Measurements from ENCODE around the gene CHID1.

The CHID1 gene

DNA sequence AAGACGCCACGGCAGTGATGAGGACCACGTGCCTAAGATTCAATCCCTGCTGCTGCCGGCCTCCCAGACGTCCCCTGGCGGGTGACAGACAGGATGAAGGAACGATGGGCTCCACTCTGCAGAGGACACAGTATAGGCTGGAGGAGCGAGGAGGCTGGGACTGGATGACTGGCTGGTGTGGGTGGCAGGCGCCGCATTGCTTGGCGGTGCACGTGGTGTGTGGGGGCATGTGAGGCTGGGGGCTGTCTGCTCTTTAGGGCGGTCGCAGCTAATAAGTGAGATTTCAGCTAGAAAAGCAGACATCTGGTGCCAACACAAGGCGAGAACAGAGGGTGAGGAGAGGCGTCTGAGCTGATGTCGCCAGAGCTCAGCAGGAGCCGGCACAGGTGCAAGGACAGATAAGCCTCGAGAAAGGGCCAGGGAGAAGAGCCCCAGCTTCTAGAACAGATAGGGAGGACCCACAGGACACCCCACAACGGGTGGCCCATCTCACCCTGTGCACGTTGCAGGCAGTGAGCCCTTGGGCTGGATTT, 34.8 kb downstream of the CHID1 start:
- in situ Hi-C loops (cut with MboI; ENCODE audit: low sequenced_read_pairs, unreplicated experiment), result no loop called here
- DNase-seq (ENCODE audit: low spot score), result no peak
- TF ChIP-seq, protein P1, sequence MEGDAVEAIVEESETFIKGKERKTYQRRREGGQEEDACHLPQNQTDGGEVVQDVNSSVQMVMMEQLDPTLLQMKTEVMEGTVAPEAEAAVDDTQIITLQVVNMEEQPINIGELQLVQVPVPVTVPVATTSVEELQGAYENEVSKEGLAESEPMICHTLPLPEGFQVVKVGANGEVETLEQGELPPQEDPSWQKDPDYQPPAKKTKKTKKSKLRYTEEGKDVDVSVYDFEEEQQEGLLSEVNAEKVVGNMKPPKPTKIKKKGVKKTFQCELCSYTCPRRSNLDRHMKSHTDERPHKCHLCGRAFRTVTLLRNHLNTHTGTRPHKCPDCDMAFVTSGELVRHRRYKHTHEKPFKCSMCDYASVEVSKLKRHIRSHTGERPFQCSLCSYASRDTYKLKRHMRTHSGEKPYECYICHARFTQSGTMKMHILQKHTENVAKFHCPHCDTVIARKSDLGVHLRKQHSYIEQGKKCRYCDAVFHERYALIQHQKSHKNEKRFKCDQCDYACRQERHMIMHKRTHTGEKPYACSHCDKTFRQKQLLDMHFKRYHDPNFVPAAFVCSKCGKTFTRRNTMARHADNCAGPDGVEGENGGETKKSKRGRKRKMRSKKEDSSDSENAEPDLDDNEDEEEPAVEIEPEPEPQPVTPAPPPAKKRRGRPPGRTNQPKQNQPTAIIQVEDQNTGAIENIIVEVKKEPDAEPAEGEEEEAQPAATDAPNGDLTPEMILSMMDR (IDR thresholded peaks at IDR 0.05; ENCODE audit: borderline replicate concordance, control extremely low read depth, extremely low read depth, insufficient read depth, missing control alignments), result no peak

DNA sequence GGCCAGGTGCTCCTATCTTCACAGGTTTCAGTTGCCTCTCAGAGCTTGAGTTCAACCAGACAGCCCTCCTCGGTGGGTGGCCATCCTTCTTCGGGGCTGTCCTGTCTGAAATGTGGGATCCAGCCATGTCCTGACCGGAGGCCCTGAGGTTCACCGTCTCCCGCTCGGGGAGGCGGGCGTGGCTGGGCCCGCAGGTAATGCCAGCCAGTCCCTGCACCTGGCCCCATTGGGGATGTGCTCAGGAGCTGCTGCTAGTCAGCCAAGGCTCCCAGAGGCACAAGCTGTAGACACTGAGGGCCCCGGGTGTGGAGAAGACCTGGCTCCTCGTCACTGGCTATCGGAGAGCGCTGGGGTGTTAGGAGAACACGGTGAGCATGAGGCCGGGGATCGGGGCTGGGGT, 35.4 kb downstream of the CHID1 start:
- DNase-seq (ENCODE audit: low spot score), result no peak
- TF ChIP-seq, protein P1 (IDR thresholded peaks at IDR 0.05; ENCODE audit: borderline replicate concordance, control extremely low read depth, extremely low read depth, insufficient read depth, missing control alignments), result no peak
- in situ Hi-C loops (cut with MboI; ENCODE audit: low sequenced_read_pairs, unreplicated experiment), result no loop called here

DNA sequence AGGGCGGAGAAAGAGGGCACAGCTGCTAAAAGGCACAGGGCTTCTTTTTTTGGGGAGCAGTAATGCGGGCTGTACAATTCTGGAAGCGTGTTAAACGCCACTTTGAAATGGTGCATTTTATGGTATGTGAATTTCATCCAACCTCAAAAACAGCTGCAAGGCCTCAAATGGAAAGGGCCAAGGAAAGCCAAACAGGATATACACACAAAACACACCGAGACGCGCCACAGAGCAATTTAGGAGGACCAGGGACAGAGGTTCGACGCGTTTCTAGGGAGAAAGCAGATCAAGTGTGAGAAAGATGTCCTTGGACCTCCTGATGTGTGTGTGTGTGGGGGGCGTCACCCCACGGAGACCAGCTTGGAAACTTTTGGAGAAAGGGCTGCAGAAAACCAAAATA, 36.9 kb downstream of the CHID1 start:
- TF ChIP-seq, protein P1 (IDR thresholded peaks at IDR 0.05; ENCODE audit: borderline replicate concordance, control extremely low read depth, extremely low read depth, insufficient read depth, missing control alignments), result no peak
- in situ Hi-C loops (cut with MboI; ENCODE audit: low sequenced_read_pairs, unreplicated experiment), result no loop called here

DNA sequence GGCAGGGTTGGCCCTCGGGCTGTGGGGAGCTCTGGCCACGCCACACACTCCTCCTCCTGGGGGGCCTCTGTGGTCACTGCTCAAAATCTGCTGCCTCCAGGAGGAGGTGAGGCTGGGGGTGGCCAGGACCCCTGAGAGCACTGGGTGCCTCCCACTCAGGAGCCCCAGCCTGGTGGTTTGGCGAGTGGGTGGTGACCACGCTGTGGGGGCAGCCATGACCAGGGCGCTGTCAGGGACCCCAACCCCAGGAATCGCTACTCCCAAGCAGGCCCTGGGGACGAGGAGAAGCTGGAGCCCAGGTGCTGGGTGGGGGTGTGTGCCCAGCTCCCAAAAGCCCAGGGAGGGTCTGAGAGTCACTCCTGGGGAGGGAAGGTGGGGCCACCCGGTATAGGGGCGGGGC, 37.8 kb downstream of the CHID1 start:
- TF ChIP-seq, protein P1 (IDR thresholded peaks at IDR 0.05; ENCODE audit: borderline replicate concordance, control extremely low read depth, extremely low read depth, insufficient read depth, missing control alignments), result no peak
- no peak for DNase-seq (ENCODE audit: low spot score)
- in situ Hi-C loops (cut with MboI; ENCODE audit: low sequenced_read_pairs, unreplicated experiment), result no loop called here

More for the DNA sequence above, 36.9 kb downstream of the CHID1 start:
- DNase-seq (ENCODE audit: low spot score), result no peak

DNA sequence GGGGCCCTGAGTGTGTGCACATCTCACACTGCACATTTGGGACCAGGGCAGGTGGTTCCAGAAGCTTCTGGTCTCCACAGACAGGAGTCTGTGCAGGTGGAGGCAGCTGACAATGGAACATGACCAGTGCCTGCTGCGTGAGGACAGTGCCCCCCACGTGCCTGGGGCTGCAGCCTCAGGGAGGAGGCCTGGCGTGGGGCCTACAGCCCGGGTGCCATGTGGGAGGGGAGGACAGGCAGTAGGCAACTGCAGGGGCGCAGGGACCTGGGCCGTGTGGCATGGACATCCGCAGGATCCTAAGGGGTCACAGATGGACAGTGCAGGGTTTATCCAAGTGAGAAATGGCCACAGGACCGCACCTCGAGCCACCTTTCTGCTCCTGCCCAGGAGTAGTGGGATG, 39.1 kb downstream of the CHID1 start:
- in situ Hi-C loops (cut with MboI; ENCODE audit: low sequenced_read_pairs, unreplicated experiment), result no loop called here
- DNase-seq (ENCODE audit: low spot score), result no peak
- TF ChIP-seq, protein P1 (IDR thresholded peaks at IDR 0.05; ENCODE audit: borderline replicate concordance, control extremely low read depth, extremely low read depth, insufficient read depth, missing control alignments), result no peak

DNA sequence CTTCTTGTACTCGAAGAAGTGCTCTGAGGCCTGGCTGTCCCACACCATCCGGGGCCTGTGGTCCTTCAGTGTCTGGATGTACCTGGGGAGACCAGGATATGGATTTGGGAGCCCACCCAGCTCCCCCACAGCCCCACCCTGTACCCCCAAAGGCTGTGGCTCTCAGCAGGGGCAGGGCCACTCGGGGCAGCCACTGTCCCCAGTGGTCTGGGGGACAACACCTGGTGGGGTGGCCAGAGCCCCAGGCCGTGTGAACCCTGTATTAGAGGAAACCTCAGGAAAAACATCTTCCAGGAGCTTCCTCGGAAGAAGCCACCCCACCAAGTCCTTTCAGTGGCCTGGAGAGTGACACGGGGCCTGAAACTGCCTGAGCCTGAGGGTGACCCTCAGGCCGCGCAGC, 40.2 kb downstream of the CHID1 start:
- DNase-seq (ENCODE audit: low spot score), result no peak
- in situ Hi-C loops (cut with MboI; ENCODE audit: low sequenced_read_pairs, unreplicated experiment), result no loop called here
- TF ChIP-seq, protein P1 (IDR thresholded peaks at IDR 0.05; ENCODE audit: borderline replicate concordance, control extremely low read depth, extremely low read depth, insufficient read depth, missing control alignments), result no peak

DNA sequence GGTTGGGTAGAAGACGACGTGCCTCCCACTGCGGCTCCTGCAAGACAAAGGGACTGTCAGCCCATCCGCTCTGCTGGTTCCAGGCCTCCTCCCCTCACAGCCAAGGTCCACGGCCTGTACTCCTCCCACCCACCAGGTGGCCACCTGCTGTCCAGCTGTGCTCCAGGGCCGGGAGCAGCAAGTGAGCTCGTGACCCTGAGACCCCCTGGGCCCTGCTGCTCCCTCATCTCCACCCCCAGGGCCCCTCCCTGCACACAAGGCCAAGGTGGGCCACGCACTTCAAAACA, 40.5 kb downstream of the CHID1 start:
- no peak for DNase-seq (ENCODE audit: low spot score)
- in situ Hi-C loops (cut with MboI; ENCODE audit: low sequenced_read_pairs, unreplicated experiment), result no loop called here
- TF ChIP-seq, protein P1 (IDR thresholded peaks at IDR 0.05; ENCODE audit: borderline replicate concordance, control extremely low read depth, extremely low read depth, insufficient read depth, missing control alignments), result no peak

Data from GM13976 (cell line).